BLaER1 treated with 17β-estradiol and CSF1 and Interleukin-3, amounts not matched to agents 10 nM and 100 nM (cell line): ENCODE data around the gene LRCH1.

ENCODE experiments used
- H3K27ac ChIP-seq, 11 experiments: shearing (Covaris generic); formaldehyde crosslinking; 2 replicates each; pipeline ENCODE4 v1.8.1; 2022
- H3K27me3 ChIP-seq, 11 experiments: shearing (Covaris generic); formaldehyde crosslinking; 2 replicates each; pipeline ENCODE4 v1.8.1; 2022
- H3K36me3 ChIP-seq, 11 experiments: shearing (Covaris generic); formaldehyde crosslinking; 2 replicates each; pipeline ENCODE4 v1.8.1; 2022
- H3K4me1 ChIP-seq, 10 experiments: shearing (Covaris generic); formaldehyde crosslinking; 2 replicates each; pipeline ENCODE4 v1.8.1; 2022
- H3K4me2 ChIP-seq, 11 experiments: shearing (Covaris generic); formaldehyde crosslinking; 2 replicates each; pipeline ENCODE4 v1.8.1; 2022
- H3K4me3 ChIP-seq, 10 experiments: shearing (Covaris generic); formaldehyde crosslinking; 2 replicates each; pipeline ENCODE4 v1.8.1; 2022
- H3K9ac ChIP-seq, 11 experiments: shearing (Covaris generic); formaldehyde crosslinking; 2 replicates each; pipeline ENCODE4 v1.8.1; 2022
- H3K9me3 ChIP-seq, 11 experiments: shearing (Covaris generic); formaldehyde crosslinking; replicated peaks in 1 of 11; 2 replicates each; pipeline ENCODE4 v1.8.1; 2022
- H4K20me1 ChIP-seq, 11 experiments: shearing (Covaris generic); formaldehyde crosslinking; 2 replicates each; pipeline ENCODE4 v1.8.1; 2022
- Cebpa-rat ChIP-seq, 11 experiments: shearing (Covaris generic); IDR thresholded peaks; 2 replicates each; pipeline ENCODE4 v1.8.1; 2022

LRCH1 gene

DNA sequence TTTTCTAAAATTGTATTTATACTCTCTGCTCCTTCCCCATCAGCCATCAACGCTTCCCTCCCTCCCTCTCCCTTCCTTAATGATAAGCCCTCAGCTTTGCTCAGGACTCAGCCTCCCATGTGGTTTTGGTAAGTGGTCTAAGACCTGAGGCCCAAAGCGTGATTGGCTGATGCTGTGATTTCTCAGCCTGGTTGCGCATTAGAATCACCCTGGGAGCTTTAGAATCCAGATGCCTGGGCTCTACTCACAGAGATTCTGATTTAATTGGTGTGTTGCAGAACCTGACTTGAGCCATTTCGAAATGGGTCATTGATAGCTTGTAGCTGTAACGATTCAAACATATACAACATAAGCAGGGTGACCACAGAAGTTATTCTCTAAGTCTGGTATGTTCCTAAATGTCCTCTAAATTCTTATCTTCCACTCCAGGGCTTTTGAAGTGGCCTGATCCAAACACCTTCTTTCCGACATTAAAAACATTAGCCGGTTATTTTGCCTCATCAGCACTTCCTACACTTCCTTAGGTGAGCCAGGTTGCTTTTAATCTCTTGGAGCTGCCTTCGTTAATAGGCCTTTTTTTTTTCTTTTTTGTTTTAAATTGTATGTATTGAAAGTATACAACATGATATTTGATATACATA, 60.6 kb downstream of the LRCH1 start:
- Histone ChIP-seq H4K20me1 (peaks cover 0 to 89% (median 16%) of the 10 kb centered on the region in 11 experiments; a peak in 10 of 22 replicates), H3K4me3 (no peak overlapping the region), H3K27ac (no peak overlapping the region), H3K4me1 (peaks cover 41 to 68% (median 55%) of the 10 kb centered on the region in 10 experiments), H3K9ac (no peak overlapping the region), H3K9me3 (peaks cover 0 to 17% (median 4%) of the 10 kb centered on the region in 11 experiments; a peak in 6 of 22 replicates), H3K36me3 (peaks cover 0 to 11% (median 6%) of the 10 kb centered on the region in 11 experiments; a peak in 8 of 22 replicates), H3K27me3 (no peaks in the 10 kb centered on the region), H3K4me2 (no peak overlapping the region)
- TF ChIP-seq Cebpa-rat (IDR thresholded peaks at IDR 0.05) = no peak

DNA sequence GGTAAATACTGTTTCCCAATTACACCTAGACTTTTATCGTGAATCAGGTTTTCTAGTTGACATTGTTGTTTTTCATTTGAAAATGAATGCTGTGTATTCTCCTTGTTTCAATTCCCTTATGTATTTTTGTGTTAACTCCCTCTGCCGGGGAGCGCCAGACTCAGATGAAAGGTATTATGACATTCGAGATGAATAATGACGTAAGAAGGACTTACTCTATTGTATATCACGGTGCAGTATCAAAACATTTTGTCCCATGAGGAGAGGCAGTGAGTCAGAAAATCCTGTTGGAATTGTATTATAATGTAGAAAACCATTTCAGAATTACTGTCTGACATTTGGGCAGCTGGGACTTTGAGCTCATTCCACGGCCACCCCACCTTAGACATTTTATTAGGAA, 61.6 kb downstream of the LRCH1 start:
- Histone ChIP-seq H3K9me3 (peaks cover 0 to 17% (median 4%) of the 10 kb centered on the region in 11 experiments; a peak in 6 of 22 replicates), H3K4me2 (no peak overlapping the region; a peak in 1 of 22 replicates), H3K4me3 (no peak overlapping the region), H3K27ac (no peak overlapping the region; a peak in 1 of 22 replicates), H4K20me1 (peaks cover 0 to 87% (median 14%) of the 10 kb centered on the region in 11 experiments; a peak in 11 of 22 replicates), H3K27me3 (no peaks in the 10 kb centered on the region), H3K9ac (no peak overlapping the region), H3K4me1 (peaks cover 43 to 69% (median 56%) of the 10 kb centered on the region in 10 experiments), H3K36me3 (peaks cover 0 to 11% (median 6%) of the 10 kb centered on the region in 11 experiments; a peak in 8 of 22 replicates)
- no peak for TF ChIP-seq Cebpa-rat (IDR thresholded peaks at IDR 0.05)

DNA sequence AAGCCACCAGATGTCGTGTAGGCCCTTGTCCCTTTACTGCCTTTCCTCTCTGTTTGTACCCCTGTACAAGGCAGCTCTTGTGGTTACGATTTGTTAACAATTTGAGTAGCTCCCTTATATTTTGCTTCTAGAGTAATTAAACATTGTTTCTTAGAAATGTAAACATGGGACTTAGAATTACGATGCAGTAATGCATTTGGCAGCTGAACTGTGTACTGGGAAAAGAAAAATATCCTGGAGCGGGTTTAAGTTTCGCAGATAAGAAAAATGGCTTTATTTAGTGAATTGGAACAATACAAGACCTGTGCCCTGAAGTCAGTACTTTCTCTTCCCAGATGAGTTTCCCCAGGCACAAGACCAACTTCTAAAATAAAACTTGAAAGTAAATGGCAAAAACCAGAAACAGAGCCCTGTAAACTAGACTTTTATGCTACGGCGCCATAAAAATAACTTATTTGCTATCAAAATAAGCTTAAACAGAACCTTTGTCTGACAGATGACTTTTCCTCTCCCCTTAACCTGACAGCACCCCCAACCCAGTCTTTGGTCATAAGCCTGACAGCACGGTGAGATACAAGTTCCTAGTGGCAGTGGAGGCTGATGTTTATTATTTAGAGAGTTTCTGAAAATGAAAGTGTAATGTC, 63.0 kb downstream of the LRCH1 start:
- Histone ChIP-seq H3K27me3 (no peaks in the 10 kb centered on the region), H3K36me3 (peaks cover 0 to 11% (median 6%) of the 10 kb centered on the region in 11 experiments; a peak in 8 of 22 replicates), H3K27ac (peak overlapping the region in 5 of 11 experiments; percentile 2 to 16 (median 11); a peak in 3 of 22 replicates), H3K4me2 (peak overlapping the region; percentile 0 to 31 (median 14); a peak in 13 of 22 replicates), H4K20me1 (peaks cover 11 to 88% (median 25%) of the 10 kb centered on the region in 11 experiments; a peak in 19 of 22 replicates), H3K9me3 (peaks cover 0 to 17% (median 4%) of the 10 kb centered on the region in 11 experiments; a peak in 6 of 22 replicates), H3K4me1 (peaks cover 41 to 68% (median 57%) of the 10 kb centered on the region in 10 experiments), H3K9ac (no peak overlapping the region), H3K4me3 (no peak overlapping the region)
- TF ChIP-seq Cebpa-rat (IDR thresholded peaks at IDR 0.05) = no peak

DNA sequence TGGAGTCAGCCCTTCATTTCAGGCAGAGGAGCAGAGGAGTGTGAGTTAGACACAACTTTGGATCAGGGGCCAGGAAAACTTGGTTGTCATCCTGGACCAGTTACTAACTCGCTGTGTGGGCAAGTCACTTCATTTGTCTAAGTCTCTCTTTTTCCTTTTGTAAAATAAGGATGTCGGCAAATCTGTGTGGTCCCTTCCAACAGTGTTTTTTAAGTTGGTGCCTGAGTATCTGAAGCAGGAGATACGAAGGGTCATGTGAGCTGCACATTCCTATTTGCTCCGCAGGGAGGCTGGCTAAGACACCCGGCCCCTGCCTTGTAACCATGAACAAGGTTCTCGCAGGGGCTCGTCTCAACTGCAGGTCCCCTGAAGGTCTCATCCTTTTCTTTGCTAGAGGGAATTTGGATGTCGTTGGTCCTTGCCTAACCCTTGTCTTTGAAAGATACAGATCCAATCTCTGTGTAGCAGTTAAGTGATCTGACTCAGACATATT, 64.3 kb downstream of the LRCH1 start:
- H3K27ac ChIP-seq = peak overlapping the region in 1 of 11 experiments; percentile 32; a peak in 1 of 22 replicates
- peaks cover 0 to 17% (median 4%) of the 10 kb centered on the region in 11 experiments; a peak in 6 of 22 replicates for H3K9me3 ChIP-seq
- peak overlapping the region in 6 of 11 experiments; percentile 14 to 62 (median 48); a peak in 6 of 22 replicates for H3K4me2 ChIP-seq
- peaks cover 43 to 67% (median 58%) of the 10 kb centered on the region in 10 experiments for H3K4me1 ChIP-seq
- no peak for TF ChIP-seq Cebpa-rat (IDR thresholded peaks at IDR 0.05)
- H3K36me3 ChIP-seq = peaks cover 0 to 11% (median 6%) of the 10 kb centered on the region in 11 experiments; a peak in 8 of 22 replicates
- no peak overlapping the region for H3K4me3 ChIP-seq
- H4K20me1 ChIP-seq = peaks cover 23 to 91% (median 36%) of the 10 kb centered on the region in 11 experiments; a peak in 21 of 22 replicates
- H3K9ac ChIP-seq = no peak overlapping the region
- no peaks in the 10 kb centered on the region for H3K27me3 ChIP-seq

DNA sequence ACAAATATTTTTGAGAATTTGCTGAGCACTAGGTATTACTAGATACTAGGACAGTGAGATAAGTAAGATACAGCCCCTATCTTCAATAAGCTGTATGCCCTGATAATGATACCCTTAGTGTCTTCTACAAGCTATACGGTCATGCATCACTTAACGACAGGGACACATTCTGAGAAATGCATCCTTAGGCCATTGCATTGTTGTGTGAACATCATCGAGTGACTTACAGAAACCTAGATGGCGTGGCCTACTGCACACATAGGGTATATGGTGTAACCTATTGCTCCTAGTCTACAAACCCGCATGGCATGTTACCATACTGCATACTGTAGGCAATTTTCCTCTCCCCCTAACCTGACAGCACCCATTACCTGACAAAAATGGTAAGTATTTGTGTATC, 64.9 kb downstream of the LRCH1 start:
- Histone ChIP-seq H3K4me2 (peak overlapping the region in 10 of 11 experiments; percentile 16 to 62 (median 45); a peak in 13 of 22 replicates), H4K20me1 (peaks cover 29 to 91% (median 42%) of the 10 kb centered on the region in 11 experiments; a peak in 21 of 22 replicates)
- no peak for TF ChIP-seq Cebpa-rat (IDR thresholded peaks at IDR 0.05)

DNA sequence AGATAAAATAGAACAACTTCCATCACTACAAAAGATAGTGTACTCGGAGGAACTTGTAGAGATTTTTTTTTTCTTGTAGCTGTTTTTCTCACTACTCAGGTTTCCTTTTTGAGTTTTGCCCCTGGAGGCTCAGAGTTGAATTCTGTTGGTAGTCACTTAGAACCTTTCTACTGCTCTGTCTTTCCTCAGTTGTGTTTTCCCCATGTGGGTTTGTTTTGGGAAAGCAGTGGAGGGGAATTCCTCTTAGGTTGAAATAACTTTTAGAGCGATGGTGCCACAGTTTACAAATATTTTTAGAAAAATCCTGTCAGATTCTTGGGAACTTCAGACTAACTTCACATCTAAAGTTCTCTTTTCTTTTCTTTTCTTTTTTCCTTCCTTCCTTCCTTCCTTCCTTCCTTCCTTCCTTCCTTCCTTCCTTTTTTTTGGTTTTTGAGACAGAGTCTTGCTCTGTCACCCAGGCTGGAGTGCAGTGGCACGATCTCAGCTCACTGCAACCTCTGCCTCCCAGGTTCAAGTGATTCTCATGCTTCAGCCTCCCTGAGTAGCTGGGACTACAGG, 65.8 kb downstream of the LRCH1 start:
- H3K9ac ChIP-seq = no peak overlapping the region
- peaks cover 46 to 69% (median 59%) of the 10 kb centered on the region in 10 experiments for H3K4me1 ChIP-seq
- H4K20me1 ChIP-seq = peaks cover 32 to 92% (median 50%) of the 10 kb centered on the region in 11 experiments; a peak in 21 of 22 replicates
- H3K27me3 ChIP-seq = no peaks in the 10 kb centered on the region
- H3K4me2 ChIP-seq = peak overlapping the region; percentile 16 to 62 (median 43); a peak in 21 of 22 replicates
- no peak overlapping the region for H3K4me3 ChIP-seq
- no peak for TF ChIP-seq Cebpa-rat (IDR thresholded peaks at IDR 0.05)
- H3K36me3 ChIP-seq = peaks cover 0 to 11% (median 6%) of the 10 kb centered on the region in 11 experiments; a peak in 8 of 22 replicates
- H3K27ac ChIP-seq = peak overlapping the region in 2 of 11 experiments; percentile 36 to 53; a peak in 3 of 22 replicates
- H3K9me3 ChIP-seq = peaks cover 0 to 17% (median 4%) of the 10 kb centered on the region in 11 experiments; a peak in 6 of 22 replicates

More for the DNA sequence above, 64.9 kb downstream of the LRCH1 start:
- no peak overlapping the region for H3K9ac ChIP-seq
- no peaks in the 10 kb centered on the region for H3K27me3 ChIP-seq
- no peak overlapping the region for H3K4me3 ChIP-seq
- peaks cover 0 to 17% (median 4%) of the 10 kb centered on the region in 11 experiments; a peak in 6 of 22 replicates for H3K9me3 ChIP-seq
- H3K36me3 ChIP-seq = peaks cover 0 to 11% (median 6%) of the 10 kb centered on the region in 11 experiments; a peak in 8 of 22 replicates
- H3K4me1 ChIP-seq = peaks cover 45 to 69% (median 59%) of the 10 kb centered on the region in 10 experiments
- H3K27ac ChIP-seq = no peak overlapping the region

DNA sequence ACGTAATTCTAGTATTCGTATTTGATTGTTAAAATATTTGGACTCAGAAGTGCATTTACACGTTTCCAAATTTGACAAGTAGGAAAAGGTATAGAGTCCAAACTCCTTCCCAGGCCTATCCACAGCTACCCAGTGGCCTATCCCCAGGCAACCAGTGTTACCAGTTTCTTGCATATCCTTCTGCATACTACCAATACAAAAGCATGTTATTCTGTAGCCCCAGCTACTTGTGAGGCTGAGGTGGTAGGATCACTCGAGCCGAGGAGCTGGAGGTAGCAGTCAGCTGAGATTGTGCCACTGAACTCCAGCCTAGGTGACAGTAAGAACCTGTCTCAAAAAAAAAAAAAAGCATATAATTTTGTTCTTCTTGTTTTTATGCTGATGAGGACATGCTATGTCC, 67.1 kb downstream of the LRCH1 start:
- H3K9me3 ChIP-seq = peaks cover 0 to 17% (median 4%) of the 10 kb centered on the region in 11 experiments; a peak in 6 of 22 replicates
- no peaks in the 10 kb centered on the region for H3K27me3 ChIP-seq
- peaks cover 46 to 77% (median 59%) of the 10 kb centered on the region in 10 experiments for H3K4me1 ChIP-seq
- H3K27ac ChIP-seq = no peak overlapping the region
- peaks cover 32 to 93% (median 56%) of the 10 kb centered on the region in 11 experiments; a peak in 21 of 22 replicates for H4K20me1 ChIP-seq
- H3K36me3 ChIP-seq = peaks cover 0 to 9% (median 4%) of the 10 kb centered on the region in 11 experiments; a peak in 7 of 22 replicates
- TF ChIP-seq Cebpa-rat (IDR thresholded peaks at IDR 0.05) = no peak
- no peak overlapping the region for H3K9ac ChIP-seq
- H3K4me2 ChIP-seq = peak overlapping the region in 6 of 11 experiments; percentile 3 to 53 (median 28); a peak in 5 of 22 replicates
- H3K4me3 ChIP-seq = no peak overlapping the region

DNA sequence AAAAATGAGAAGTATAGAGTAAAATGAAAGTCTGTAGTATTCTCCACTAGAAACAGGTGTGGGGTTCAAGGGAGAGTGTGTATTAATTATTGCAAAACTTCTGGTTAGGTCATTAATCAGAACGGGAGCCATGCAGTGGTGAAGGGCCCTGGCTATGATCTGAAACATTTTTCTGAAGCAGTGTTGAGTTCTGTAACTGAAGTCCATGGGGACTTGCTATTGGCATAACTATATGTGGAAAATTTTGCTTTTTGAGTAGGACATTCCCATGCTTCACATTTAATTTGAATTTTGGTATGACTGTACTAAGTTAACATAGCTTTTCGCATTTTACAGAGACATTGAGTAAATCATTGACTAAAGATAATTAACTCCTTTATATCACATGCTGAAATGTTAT, 67.5 kb downstream of the LRCH1 start:
- Histone ChIP-seq H3K4me1 (peaks cover 46 to 77% (median 59%) of the 10 kb centered on the region in 10 experiments), H3K4me3 (no peak overlapping the region), H3K4me2 (peak overlapping the region in 3 of 11 experiments; percentile 37 to 53 (median 51); a peak in 3 of 22 replicates), H3K36me3 (peaks cover 0 to 5% (median 0%) of the 10 kb centered on the region in 11 experiments; a peak in 2 of 22 replicates), H4K20me1 (peaks cover 32 to 93% (median 58%) of the 10 kb centered on the region in 11 experiments; a peak in 21 of 22 replicates), H3K9me3 (peaks cover 0 to 17% (median 0%) of the 10 kb centered on the region in 11 experiments; a peak in 5 of 22 replicates), H3K27ac (no peak overlapping the region), H3K9ac (no peak overlapping the region), H3K27me3 (no peaks in the 10 kb centered on the region)
- no peak for TF ChIP-seq Cebpa-rat (IDR thresholded peaks at IDR 0.05)
